Non-pigmented ciliary epithelial cell (primary cell): Measurements from ENCODE around the gene SGCE.

Source experiments
- DNase-seq: peaks from one replicate; pipeline ENCODE4 v3.0.0-alpha.2; 2010; ENCODE audit warnings: low read depth

The SGCE gene

DNA sequence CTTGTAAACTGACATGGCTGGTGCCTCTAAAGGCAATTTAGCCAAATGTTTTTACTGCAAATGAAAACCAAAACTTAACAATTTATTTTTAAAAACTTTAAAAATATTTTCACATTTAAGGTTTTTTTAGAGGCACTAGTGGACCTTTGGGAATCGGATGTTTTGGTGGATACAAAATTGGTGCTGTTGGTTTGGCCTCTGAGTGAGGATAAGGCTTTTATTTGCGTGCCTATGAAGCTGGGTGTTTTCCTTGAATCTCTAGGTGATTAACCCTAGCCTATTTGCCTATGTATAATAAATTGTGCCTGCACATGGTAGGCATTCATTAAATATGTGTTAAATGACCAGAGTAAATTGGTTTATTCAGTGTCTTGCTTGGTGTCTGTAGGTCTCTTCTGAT lies 2.9 kb upstream of the SGCE start:
- DNase-seq, result no peak

DNA sequence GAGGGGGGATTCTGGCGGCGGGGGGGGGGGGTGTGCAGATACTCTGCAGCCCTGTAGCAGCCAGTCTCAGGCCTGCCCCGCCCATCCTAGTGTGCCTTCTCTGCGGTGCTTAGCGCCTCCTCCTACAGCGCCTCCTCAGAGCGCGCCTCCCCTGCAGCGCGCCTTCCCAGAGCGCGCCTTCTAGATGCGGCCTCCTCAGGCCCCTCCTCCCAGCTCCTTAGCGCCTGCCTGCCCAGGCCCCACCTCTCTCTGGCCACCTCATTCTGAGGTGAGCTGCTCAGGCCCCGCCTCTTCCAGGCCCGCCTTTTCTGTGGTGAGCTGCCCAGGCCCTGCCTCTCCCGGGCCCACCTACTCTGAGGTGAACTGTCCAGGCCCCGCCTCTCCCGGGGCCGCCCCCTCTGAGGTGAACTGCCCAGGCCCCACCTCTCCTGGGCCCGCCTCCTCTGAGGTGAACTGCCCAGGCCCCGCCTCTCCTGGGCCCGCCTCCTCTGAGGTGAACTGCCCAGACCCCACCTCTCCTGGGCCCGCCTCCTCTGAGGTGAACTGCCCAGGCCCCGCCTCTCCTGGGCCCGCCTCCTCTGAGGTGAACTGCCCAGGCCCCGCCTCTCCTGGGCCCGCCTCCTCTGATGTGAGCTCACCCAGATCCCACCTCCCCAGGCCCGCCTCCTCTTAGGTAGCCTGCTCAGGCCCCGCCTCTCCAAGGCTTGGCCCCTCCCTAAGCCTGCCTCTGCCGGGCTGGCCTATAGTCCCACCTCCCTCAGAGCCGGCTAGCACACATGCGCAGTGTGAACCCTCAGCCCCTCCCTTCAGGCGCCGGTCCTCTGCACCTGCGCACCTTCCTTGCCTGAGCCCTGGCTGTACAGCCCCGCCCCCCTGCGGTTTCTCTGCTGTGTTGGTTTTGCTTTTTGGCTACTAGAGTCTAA lies 2.1 kb upstream of the SGCE start:
- peak; percentile 75 for DNase-seq

DNA sequence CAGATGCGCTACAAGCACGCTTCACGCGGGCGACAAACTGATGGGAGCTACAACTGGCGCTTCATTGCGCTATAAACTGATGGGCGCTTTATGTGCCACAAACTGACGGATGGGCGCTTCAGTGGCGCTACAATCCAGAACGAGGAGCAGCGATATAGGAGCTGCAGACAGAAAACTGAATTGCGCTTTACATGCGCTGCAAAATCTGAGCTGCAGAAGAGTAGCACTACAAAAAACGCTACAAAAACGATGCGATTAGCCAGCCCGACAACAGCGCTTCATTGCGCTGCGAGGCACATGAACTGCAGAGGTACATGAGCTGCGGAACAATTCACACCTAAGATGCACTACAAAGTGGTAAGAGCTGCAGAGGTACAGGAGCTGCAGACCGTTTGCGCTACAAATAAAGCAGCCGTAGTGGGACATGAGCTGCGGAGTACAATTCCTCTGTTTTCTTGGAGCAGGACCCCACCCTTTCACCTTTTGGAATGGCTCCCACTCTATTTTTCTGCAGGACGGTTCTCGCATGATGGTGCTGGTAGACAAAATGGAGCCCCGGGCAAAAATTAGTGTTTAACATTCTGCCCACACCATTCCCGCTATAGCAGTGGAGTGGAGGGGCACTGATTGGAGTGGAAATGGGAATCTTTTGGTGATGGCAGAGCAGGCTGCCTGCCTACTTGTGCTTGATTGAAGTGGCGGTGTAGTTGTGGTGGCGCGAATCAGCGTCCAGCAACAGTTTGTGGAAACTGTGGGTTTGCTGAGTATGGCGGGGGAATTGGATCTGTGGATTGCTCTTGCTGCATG lies 1.2 kb upstream of the SGCE start:
- DNase-seq, result no peak

DNA sequence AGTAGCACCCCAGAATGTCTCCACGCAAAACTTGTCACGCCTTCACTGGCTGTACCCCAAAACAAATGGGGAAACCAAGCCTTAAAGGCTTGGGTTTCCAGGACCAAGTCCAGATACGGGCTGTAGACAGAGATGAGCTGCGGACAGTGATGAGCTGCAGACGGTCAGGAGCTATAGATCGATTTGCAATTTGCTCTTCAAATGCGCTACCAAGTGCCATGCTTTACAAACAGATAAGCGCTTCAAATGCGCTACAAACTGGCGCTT lies 658 bp upstream of the SGCE start:
- no peak for DNase-seq

DNA sequence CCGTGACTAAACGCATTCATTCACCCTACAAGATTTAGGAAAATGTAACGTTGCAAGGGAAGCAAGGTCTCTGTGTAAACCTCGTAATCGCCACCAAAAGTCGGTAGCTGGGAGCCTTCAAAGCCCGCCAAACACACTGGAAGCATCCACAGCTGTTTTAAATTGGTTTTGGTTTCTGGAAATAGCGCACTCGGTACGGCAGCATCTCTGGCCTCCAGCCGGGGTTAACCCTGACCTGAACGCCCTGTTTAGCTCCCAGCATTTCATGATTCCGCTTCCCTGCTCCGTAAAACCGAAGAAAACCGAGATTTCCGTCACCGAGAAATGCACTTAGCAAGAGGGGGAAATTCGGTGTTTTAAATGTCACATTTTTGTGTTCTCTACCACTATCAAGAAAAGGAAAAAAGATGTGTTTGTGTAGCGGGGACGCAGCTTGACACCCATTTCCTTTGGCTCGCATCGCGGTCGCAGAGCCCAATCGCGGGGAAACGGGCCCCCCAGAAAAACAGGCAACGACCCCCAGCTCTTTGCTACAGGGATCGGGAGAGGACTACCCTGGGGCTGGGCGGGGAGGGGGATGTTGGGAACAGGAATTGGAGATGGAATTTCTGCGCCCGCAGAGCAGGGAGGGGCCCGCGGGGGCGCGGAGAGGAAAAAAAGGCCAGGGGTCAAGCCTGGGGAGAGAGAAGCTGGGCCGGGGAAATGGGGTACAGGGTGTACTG lies 646 bp downstream of the SGCE start:
- DNase-seq, result no peak

DNA sequence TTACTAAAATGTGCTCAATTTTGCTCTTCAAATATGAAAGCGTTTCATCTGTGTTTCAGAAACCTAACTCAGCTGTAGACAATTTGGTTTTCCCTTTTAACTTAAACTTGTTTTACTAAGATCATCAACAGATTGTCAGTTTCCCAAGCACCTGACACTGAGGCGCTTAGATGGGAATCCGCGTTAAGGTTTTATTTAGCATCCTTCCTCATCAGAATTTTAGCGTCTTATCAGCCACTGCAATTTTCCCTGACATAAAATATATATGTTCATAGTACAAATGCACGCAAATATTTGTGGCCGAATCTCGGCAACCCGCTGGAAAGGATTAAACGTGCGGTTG lies 1.2 kb downstream of the SGCE start:
- DNase-seq, result no peak

DNA sequence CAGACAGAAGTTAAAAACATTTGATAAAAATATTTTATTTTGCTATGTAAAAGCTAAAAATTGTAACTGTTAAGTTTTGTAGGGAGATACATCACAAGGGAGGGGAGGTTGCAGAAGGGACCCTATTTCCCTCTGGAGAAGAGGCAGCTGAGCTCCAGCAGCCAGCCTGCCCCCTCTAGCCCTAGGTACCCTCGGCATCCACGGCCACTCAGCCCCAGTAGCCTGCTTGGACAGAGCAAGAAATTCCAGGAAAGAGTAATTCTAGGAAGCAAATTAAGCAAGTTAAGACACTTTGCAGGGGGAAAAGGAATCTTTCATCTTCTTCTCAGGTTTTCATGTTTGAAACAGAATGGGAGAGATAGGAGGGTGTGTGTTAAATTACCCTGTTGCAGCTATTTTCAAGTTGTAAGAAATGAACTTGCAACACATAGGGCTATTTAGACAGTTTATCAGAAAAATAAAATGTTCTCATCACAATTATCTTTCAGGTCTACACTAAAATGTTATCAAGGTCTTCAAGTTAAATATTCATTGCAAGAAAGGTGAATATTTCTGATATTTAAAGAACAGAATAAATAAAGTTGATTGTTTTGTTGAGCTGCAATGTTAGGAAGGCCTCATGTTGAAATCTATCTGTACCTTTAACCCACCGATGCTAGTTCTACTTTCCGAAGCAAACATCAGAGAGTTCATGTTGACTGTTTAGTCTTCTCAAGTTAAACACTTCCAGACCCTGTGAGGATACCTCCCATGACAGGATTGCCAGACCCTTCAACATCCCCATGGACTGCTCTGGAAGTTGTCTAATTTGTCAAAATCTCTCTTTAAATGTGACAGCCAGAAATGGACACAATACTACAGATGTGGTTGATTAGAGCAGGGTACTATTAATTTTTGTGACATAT lies 5.5 kb downstream of the SGCE start:
- no peak for DNase-seq

DNA sequence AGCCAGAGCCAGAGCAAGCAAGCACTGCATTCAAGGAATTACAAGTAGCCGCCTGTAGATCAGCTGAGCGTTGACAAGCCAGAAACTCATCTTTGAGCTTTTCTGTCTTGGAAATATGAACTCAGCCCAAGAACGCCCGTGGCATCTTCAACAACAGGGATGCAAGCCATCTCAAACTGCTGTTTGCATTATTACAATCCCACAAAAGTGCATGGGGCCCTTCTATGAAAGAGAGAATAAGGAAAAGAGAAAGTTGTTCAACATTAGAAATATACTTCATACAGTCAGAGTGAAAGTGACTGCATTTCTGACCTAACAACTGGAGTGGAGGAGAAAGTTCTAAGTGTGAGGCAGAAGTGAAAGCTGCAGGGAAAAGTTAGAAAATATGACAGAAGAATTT lies 6.5 kb downstream of the SGCE start:
- no peak for DNase-seq

DNA sequence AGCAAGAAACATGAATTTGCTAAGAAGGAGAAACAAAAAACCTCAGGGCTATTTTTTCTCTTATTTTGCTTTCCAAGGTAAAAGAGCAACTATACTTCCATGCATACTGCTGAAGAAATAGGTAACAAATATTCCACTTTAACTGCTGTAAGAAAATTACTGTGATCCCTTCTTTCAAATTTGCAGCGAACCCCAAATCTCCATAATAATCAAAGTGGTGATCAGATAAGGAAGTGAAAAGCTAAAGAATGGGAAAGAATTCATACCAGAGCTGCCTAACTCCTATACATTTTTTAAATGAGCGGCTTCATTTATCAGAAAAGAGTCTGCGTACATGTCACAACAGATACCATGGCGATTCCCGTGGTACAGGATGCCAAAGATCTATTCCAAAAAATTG lies 7.2 kb downstream of the SGCE start:
- DNase-seq, result no peak

DNA sequence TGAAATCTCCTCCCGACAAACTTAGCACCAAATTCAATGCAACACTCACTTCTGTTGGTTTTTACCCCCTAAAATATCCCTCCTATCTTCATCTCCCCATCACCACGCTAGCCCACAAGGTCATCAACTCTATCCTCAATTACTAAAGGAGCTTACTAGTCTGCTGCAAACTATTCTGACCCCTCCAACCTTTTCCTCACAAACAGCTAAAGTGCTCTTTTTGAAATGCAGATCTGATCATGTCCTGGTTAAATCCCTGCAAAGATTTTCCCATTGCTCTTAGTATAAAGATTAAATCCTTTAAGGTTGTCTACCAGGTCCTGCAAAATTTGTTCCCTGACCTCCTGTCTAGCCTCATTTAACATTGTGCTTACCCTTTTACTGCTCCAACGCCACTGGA lies 8.6 kb downstream of the SGCE start:
- no peak for DNase-seq

DNA sequence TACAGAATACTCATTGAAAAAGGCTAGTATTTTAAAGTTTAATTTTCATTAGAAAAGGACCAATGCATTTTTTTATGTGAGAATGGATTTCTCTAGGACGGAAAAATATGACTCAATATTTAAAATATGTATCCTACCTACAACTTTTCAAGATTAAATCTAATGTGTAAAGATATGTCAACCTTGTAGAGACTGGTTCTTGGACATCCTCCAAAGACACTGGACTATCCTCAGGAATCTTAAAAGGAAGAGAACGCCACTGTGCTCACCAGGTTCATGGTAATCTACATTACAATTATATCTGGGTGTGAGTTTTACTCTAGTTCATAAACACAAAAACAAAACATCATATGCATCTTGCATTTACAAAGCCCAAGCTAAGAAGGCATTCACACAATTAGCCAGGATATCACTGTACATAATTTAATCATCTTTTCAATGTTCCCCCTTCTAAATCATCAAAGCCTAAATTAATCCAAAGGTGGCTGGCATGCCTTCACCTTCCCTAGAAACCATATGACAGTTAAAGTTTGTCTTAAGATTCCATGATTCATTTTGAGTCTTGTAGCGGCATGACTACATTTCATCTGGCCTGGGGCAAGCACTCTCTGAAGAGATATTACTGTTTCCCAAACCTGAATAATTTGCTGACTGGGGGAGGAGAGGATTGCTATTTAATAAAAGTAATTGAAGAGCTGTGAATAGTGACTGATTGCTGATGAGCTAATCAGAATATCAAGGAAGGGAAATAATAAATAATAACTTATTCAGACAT lies 12.0 kb downstream of the SGCE start:
- DNase-seq, result no peak

DNA sequence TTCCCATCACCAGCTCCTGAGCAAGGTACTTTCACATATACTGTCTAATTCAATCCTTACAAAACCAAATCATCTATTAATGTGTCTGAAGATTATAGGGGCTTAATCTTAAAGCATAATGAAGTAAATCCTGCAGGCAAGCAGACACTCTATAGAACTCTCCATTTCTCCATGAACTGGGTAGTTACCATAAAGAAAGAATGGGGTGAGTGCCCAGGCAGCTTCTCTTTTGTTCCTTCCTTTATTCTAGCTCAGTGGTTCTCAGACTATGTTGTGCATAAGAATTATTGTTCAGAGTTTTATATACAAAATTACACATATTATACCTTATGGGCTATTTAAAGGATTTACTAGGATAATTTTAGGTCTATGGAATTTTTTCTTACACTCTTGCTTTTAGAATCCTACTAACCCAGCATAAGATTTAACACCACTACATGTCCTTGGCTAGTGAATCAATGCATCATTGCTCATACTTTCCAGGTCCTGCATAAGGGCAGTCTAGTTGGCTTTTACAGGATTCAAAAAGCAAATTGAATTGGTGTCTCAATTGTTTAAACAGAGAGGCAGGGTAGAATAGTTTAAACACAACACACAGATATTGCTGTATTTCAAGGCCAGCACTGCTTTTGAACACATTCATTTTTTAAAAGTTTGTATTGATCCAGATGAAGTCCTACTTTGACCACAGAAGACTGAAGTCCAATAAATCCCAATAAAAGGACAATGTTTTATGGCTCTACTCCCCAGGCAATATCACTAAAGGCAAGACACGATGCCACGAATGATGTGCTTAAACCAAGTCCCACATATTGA lies 12.9 kb downstream of the SGCE start:
- no peak for DNase-seq

DNA sequence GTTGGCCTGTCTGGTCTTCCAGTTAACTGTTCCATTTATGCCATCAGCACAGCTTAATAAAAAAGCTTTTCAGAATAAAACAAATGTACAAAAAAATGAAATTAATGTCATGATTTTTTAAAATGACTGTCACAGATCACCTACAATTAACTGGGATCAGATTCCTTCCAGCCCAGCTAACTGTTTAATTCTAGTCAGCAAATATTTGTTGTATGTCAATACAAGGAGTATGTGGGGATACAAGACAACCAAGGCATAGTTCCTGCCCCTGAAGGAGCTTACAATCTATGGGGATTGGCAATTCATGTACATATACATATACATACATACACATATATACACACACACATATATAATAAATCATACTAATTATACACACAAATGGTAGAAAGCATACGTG lies 16.5 kb downstream of the SGCE start:
- no peak for DNase-seq

DNA sequence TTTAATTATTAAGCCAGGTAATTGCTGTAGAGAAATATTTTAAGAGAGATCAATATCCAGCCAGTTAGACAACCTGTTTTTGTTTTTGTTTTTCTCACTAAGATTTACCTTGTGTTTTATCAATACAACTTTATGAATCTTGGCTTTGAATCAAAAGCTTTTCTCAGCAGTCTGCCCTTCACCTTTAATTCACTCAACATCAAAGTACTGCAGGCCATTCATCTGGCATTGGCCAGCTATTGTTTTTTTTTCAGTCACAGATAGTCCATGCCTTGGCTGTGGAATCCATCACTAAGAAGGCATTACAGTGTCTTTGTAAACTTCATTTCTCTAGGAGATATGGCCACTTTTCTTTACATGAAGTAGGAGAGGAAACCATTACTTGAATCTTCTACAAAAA lies 20.2 kb downstream of the SGCE start:
- DNase-seq, result no peak

DNA sequence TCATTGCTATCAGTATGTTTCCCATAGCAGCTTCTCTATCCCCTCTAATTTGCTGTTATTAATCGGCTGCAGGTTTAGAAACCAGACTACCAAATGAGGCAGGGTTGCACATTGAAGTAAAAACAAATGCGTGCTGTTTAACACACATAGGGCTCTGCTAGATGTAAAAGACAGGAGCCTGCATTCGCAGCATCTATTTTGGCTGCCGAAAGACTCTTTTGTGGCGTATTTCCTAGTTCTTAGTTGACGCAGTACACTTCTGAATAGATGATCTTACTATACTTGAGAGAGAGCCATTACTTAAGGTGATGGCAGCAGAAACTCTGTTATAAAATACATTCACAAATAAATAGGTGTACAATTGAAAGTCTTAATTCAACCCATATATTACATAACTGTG lies 21.4 kb downstream of the SGCE start:
- DNase-seq, result no peak

DNA sequence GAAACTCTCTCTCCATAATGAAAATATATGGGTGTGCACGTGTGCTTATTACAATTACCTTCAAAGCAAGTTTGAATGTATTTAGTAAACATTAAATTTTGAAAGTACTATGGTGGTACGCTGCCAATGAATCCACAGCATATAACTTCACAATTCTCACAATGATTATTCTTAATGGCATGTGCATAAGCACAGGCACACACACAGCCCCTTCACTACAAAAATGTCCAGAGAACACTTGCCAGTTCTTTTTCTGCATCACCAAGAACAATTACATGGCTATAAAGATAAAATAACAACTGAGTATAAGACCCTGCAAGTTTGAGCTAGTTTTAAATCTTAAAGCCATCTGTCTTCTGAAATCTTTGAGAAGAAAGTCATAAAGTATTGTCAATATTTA lies 22.2 kb downstream of the SGCE start:
- no peak for DNase-seq

DNA sequence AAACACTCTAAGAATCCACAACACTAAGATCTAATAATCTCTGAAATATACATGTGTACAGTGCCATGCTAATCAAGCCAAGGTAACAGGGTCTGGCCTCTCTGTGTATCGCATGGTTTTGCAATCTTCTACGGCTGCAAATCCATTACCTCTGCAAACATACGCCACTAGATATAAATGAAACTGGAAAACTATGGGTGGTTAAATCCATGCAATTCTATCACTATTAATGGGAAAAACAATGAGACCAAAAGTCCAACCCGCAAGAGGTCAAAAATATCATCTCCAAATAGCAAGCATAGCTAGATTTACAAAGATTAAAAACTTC lies 23.0 kb downstream of the SGCE start:
- DNase-seq, result no peak

DNA sequence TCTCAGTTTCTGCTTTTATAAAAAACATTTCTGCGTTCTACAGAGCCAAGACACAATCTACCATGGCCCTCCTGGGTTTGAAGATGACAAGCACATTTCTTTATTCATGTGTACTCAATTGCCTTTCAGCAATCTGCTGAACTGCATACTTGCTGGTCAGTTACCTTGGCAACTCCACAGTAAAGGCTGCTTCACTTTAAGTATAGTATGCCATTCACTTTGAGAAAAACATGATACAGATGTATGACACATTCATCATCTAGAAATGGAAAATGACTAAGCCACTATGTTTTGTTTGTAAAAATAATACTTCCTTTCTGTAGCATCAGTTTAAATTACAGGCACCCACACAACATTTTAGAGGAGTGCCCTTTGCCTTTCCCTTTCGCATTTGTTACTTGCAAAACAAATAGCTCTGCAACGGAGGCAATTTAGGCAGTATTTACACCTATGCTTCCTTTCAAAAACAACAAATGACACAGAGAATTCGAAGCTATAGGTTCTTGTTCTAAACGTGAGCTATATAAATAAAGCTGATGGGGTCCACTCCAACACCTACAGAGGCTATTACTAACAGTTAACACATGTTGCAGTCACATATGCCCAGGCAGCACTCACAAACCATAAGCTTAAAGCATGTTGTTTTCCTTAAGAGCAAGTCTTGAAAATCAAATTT lies 23.5 kb downstream of the SGCE start:
- peak; percentile 87 for DNase-seq

DNA sequence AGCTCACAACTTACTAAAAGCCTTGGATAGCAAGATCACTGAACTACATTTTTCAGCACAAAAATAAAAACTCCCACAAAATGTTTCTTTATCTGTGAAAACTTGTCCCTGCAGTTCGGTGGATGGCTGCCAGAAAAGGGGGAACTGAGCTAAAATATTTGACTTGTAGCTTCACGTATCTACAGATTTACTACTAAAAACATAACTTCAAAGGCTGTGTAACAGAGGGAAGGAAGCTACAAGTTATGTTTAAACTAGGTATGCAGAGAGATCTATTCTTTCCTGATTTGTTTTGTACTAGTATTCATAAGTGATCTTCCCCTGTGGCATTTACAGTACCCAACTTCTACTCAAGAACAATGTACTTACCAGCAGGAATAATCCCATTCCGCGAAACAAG lies 25.1 kb downstream of the SGCE start:
- no peak for DNase-seq

DNA sequence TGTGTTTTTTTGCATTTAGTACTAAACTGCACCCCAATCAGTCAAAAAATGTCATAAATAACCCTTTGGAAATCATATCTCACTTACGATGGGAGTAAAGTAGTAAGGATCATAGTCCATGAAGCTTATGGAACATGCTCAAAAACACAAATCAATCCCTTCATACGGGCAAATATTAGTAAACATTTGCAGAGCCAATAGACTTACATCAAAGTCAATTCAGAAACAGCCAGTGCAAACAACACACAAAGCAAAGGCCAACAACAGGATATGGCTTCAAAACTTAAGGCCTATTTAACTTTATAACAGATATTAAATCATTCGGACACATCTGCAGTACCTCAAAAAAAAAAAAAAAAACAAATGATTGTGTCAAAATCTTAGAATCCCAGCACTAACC lies 32.1 kb downstream of the SGCE start:
- DNase-seq, result no peak
